GM19193 (cell line): Measurements from ENCODE around the gene HTT.

Source experiments
- POLR2A ChIP-seq: IDR thresholded peaks from 4 replicates; pipeline ENCODE4 v1.6.1; 2011; ENCODE audit not compliant: insufficient read depth, insufficient read length; ENCODE audit errors: extremely low read depth

The HTT gene

GRCh38 chr4:3253808-3254207, 179.3 kb downstream of the HTT start:
- TF ChIP-seq POLR2A: no peak

GRCh38 chr4:3254302-3255131, 180.0 kb downstream of the HTT start:
- no peak for TF ChIP-seq POLR2A

GRCh38 chr4:3255611-3256186, 181.2 kb downstream of the HTT start:
- no peak for TF ChIP-seq POLR2A

- TF ChIP-seq POLR2A: no peak
Observed at GRCh38 chr4:3256230-3257102, 182.0 kb downstream of the HTT start.

GRCh38 chr4:3257103-3257555, 182.6 kb downstream of the HTT start:
- no peak for TF ChIP-seq POLR2A

GRCh38 chr4:3257556-3258482, 183.3 kb downstream of the HTT start:
- no peak for TF ChIP-seq POLR2A

GRCh38 chr4:3261411-3262207, 187.1 kb downstream of the HTT start:
- no peak for TF ChIP-seq POLR2A

- TF ChIP-seq POLR2A: no peak
Observed at GRCh38 chr4:3262208-3263052, 187.9 kb downstream of the HTT start.

- no peak for TF ChIP-seq POLR2A
Observed at GRCh38 chr4:3263053-3263875, 188.8 kb downstream of the HTT start.

- no peak for TF ChIP-seq POLR2A
Observed at GRCh38 chr4:3263876-3264193, 189.4 kb downstream of the HTT start.

GRCh38 chr4:3266076-3266475, 191.6 kb downstream of the HTT start:
- no peak for TF ChIP-seq POLR2A
